K562 (cell line): ENCODE data around the gene RASSF1. TPM values are rescaled to one million over a fixed set of nuclear protein-coding genes. Genes with fewer than 3 reads are reported as not detected.

ENCODE experiments used
- ARID4B ChIP-seq: sonication (generic); formaldehyde crosslinking; IDR thresholded peaks from 2 replicates; pipeline ENCODE4 v1.8.0; 2022; ENCODE audit warnings: mild to moderate bottlenecking, missing genetic modification reagents
- ATF3 ChIP-seq, 2 experiments: fragments of 450-650 bp in 1 of 2; sonication (generic) in 1 of 2; formaldehyde crosslinking in 1 of 2; IDR thresholded peaks in 1 of 2; conservative IDR thresholded peaks in 1 of 2; 2 replicates each; pipeline versions ENCODE4 v1.6.1 to v1.8.1; 2016 to 2023; ENCODE audit warnings: mild to moderate bottlenecking in 2 of 2, moderate library complexity in 2 of 2, inconsistent platforms in 1 of 2, missing genetic modification reagents in 1 of 2
- ATF7 ChIP-seq: fragments of 450-650 bp; IDR thresholded peaks from 2 replicates; pipeline ENCODE4 v1.7.1; 2014; ENCODE audit warnings: mild to moderate bottlenecking, moderate library complexity
- CCNT2 ChIP-seq: IDR thresholded peaks from 2 replicates; pipeline ENCODE4 v1.6.1; 2011; ENCODE audit warnings: borderline replicate concordance, low read depth, mild to moderate bottlenecking, moderate library complexity, mixed read lengths, low read length; ENCODE audit not compliant: insufficient read length; ENCODE audit errors: extremely low read depth
- MAX ChIP-seq: sonication (generic); formaldehyde crosslinking; IDR thresholded peaks from 2 replicates; pipeline ENCODE4 v1.9.0; 2022; ENCODE audit warnings: mild to moderate bottlenecking, missing genetic modification reagents
- MNT ChIP-seq, 2 experiments: fragments of 450-650 bp; conservative IDR thresholded peaks; 2 replicates each; pipeline ENCODE4 v1.6.1; 2017; ENCODE audit warnings: mild to moderate bottlenecking in 2 of 2, moderate library complexity in 2 of 2
- NONO ChIP-seq, 2 experiments: fragments of 200-400 bp in 1 of 2; fragments of 450-650 bp in 1 of 2; formaldehyde crosslinking in 1 of 2; IDR thresholded peaks; 2 replicates each; pipeline ENCODE4 v1.6.1; 2017; ENCODE audit warnings: low read depth in 2 of 2, mild to moderate bottlenecking in 2 of 2, moderate library complexity in 2 of 2, low read length in 1 of 2
- NR2C2 ChIP-seq, 2 experiments: fragments of 200-800 bp in 1 of 2; sonication (Bioruptor generic) in 1 of 2; sonication (generic) in 1 of 2; formaldehyde crosslinking in 1 of 2; IDR thresholded peaks; 2 replicates each; pipeline versions ENCODE4 v1.6.1 to v1.8.0; 2016 to 2022; ENCODE audit warnings: mild to moderate bottlenecking in 1 of 2, missing compliant biosample characterization in 1 of 2, missing genetic modification characterization in 1 of 2, missing genetic modification reagents in 1 of 2
- TAF1 ChIP-seq: IDR thresholded peaks from 2 replicates; pipeline ENCODE4 v1.6.1; 2011; ENCODE audit warnings: mild to moderate bottlenecking, low read length, moderate library complexity; ENCODE audit not compliant: insufficient read depth, control insufficient read depth, severe bottlenecking; ENCODE audit errors: extremely low read depth
- TEAD2 ChIP-seq: fragments of 450-650 bp; IDR thresholded peaks from 2 replicates; pipeline ENCODE4 v1.6.1; 2016; ENCODE audit warnings: missing genetic modification characterization, control low read depth, missing compliant biosample characterization
- YY1 ChIP-seq, 3 experiments: IDR thresholded peaks; 2 replicates each; pipeline ENCODE4 v1.6.1; 2011; ENCODE audit warnings: low read length in 2 of 3, mild to moderate bottlenecking in 2 of 3, moderate library complexity in 2 of 3, borderline replicate concordance in 1 of 3, control low read depth in 1 of 3, low read depth in 1 of 3; ENCODE audit not compliant: insufficient read depth in 3 of 3, insufficient replicate concordance in 2 of 3, control insufficient read depth in 1 of 3, insufficient read length in 1 of 3; ENCODE audit errors: extremely low read depth in 1 of 3
- ZNF436 ChIP-seq: fragments of 250-450, 450-650 bp; sonication (Bioruptor Pico); formaldehyde crosslinking; IDR thresholded peaks from 2 replicates; pipeline ENCODE4 v1.7.0; 2020; ENCODE audit warnings: mild to moderate bottlenecking
- ZNF639 ChIP-seq, 2 experiments: fragments of 200-800 bp in 1 of 2; sonication (Bioruptor generic) in 1 of 2; sonication (generic) in 1 of 2; formaldehyde crosslinking in 1 of 2; IDR thresholded peaks in 1 of 2; conservative IDR thresholded peaks in 1 of 2; 2 replicates each; pipeline versions ENCODE4 v1.5.0 to v1.6.1; 2016 to 2020; ENCODE audit warnings: missing compliant biosample characterization in 1 of 2, missing genetic modification characterization in 1 of 2, missing genetic modification reagents in 1 of 2
- polyA plus RNA-seq, 8 experiments: library from polyadenylated mRNA; depleted of rRNA in 4 of 8; stranded (reverse) in 5 of 8; unstranded in 3 of 8; fragments of >200 nt; fragmentation: Nextera tagmentation in 2 of 8; fragmentation: Illumina TruSeq in 1 of 8; extraction: Ambion mirVana in 2 of 8; extraction: Trizol in 1 of 8; gene quantifications; 2 replicates each; pipeline versions ENCODE4 v1.2.1 to v1.2.3, GENCODE V29; 2011 to 2014; ENCODE audit warnings: inconsistent platforms in 1 of 8, missing spikeins in 1 of 8
- total RNA-seq, 7 experiments: library from RNA; depleted of rRNA in 6 of 7; stranded (reverse); fragments of >200 nt in 6 of 7; fragmentation: Illumina TruSeq in 2 of 7; extraction: Trizol in 2 of 7; gene quantifications; 2 replicates each; pipeline versions ENCODE4 v1.2.1 to v1.2.3, GENCODE V29; 2011 to 2021; ENCODE audit warnings: low replicate concordance in 1 of 7

The RASSF1 gene
- total and polyA plus RNA-seq, 9 of the 15 experiments (the other 6 are each of a cell fraction or from before 2014, with no cell fraction given): 3.6 to 57.1 (median 24.6) TPM

- TF ChIP-seq ATF3 (IDR thresholded peaks at IDR 0.05): peak; percentile 95
- peak; percentile 77; the same call in 1 of the 2 replicates for TF ChIP-seq ATF3 (CRISPR knock-in tag; conservative IDR thresholded peaks at IDR 0.05)
- TF ChIP-seq YY1 (IDR thresholded peaks at IDR 0.05; ENCODE audit: borderline replicate concordance in 1 of 3, control insufficient read depth in 1 of 3, extremely low read depth in 1 of 3, insufficient read depth in 3 of 3, insufficient read length in 1 of 3, insufficient replicate concordance in 2 of 3, low read depth in 1 of 3, low read length in 2 of 3): peak in 1 of 3 experiments; percentile 12
- TF ChIP-seq NR2C2 (CRISPR knock-in tag; IDR thresholded peaks at IDR 0.05): no peak
- peak; percentile 63; the same call in 1 of the 2 replicates for TF ChIP-seq NR2C2 (tag; IDR thresholded peaks at IDR 0.05)
- TF ChIP-seq CCNT2: peak; percentile 78
- TF ChIP-seq TAF1: peak; percentile 44
- TF ChIP-seq ZNF639 (CRISPR knock-in tag; conservative IDR thresholded peaks at IDR 0.05 in 1 of 2, IDR thresholded peaks at IDR 0.05 in 1 of 2): peak in 1 of 2 experiments; percentile 93; a peak in 2 of 4 replicates
- TF ChIP-seq TEAD2 (tag): no peak
- TF ChIP-seq ATF7: peak; percentile 99
- TF ChIP-seq MAX (CRISPR knock-in tag): peak; percentile 94
- no peak for TF ChIP-seq ZNF436
- TF ChIP-seq MNT (conservative IDR thresholded peaks at IDR 0.05): peak; percentile 88 to 95
- peak; percentile 80; the same call in 1 of the 2 replicates for TF ChIP-seq ARID4B (CRISPR knock-in tag)
- TF ChIP-seq NONO (IDR thresholded peaks at IDR 0.05; ENCODE audit: low read depth in 2 of 2, low read length in 1 of 2): 0 out of 4 replicates have a peak, but pooled peaks of 1 of the 2 experiments have one; percentile 66
Observed at GRCh38 chr3:50337175-50337861, 3.3 kb downstream of the RASSF1 start (continued).
